ENCODE results near the gene ITGBL1. TPM values are rescaled to one million over a fixed set of nuclear protein-coding genes. Genes with fewer than 3 reads are reported as not detected.

The ITGBL1 gene
- total RNA-seq, 4 donors from 2014 or later, result 7.7 to 10.4 (median 9.2) TPM

GRCh38 chr13:101487438-101487830 lies 35.0 kb downstream of the ITGBL1 start:
- H3K9me3 ChIP-seq, result peaks cover 5% of the 10 kb centered on the region
- H3K4me3 ChIP-seq, result no peak overlapping the region
- DNase-seq (ENCODE audit: low spot score in 2 of 2), result no peak
- H3K4me1 ChIP-seq, result no peaks in the 10 kb centered on the region
- H3K27me3 ChIP-seq, result no peaks in the 10 kb centered on the region
- no peaks in the 10 kb centered on the region for H3K36me3 ChIP-seq
- TF ChIP-seq POLR2A (IDR thresholded peaks at IDR 0.05) (no peak), POLR2AphosphoS5 (IDR thresholded peaks at IDR 0.05) (no peak), CTCF (IDR thresholded peaks at IDR 0.05) (no peak), EP300 (IDR thresholded peaks at IDR 0.05) (no peak)
- 69% methylated on average over 4 of the region's 4 CpGs for WGBS
- H3K27ac ChIP-seq, result no peak overlapping the region

- H3K9me3 ChIP-seq, result peaks cover 6% of the 10 kb centered on the region
- H3K27me3 ChIP-seq, result no peaks in the 10 kb centered on the region
- H3K4me3 ChIP-seq, result no peak overlapping the region
- TF ChIP-seq EP300 (IDR thresholded peaks at IDR 0.05), result no peak
- TF ChIP-seq POLR2A (IDR thresholded peaks at IDR 0.05), result no peak
- no peak for TF ChIP-seq CTCF (IDR thresholded peaks at IDR 0.05)
- TF ChIP-seq POLR2AphosphoS5 (IDR thresholded peaks at IDR 0.05), result no peak
- H3K27ac ChIP-seq, result no peak overlapping the region
- 90% methylated on average over 1 of the region's 1 CpG for WGBS
- no peak for DNase-seq (ENCODE audit: low spot score in 2 of 2)
- H3K36me3 ChIP-seq, result no peaks in the 10 kb centered on the region
- H3K4me1 ChIP-seq, result no peaks in the 10 kb centered on the region
Measured at GRCh38 chr13:101488734-101489133, 36.3 kb downstream of the ITGBL1 start.

- no peaks in the 10 kb centered on the region for H3K4me1 ChIP-seq
- no peak overlapping the region for H3K4me3 ChIP-seq
- no peak for DNase-seq (ENCODE audit: low spot score in 2 of 2)
- no peaks in the 10 kb centered on the region for H3K36me3 ChIP-seq
- TF ChIP-seq POLR2A (IDR thresholded peaks at IDR 0.05) (no peak), CTCF (IDR thresholded peaks at IDR 0.05) (no peak), POLR2AphosphoS5 (IDR thresholded peaks at IDR 0.05) (no peak), EP300 (IDR thresholded peaks at IDR 0.05) (no peak)
- no peaks in the 10 kb centered on the region for H3K27me3 ChIP-seq
- H3K27ac ChIP-seq, result no peak overlapping the region
- WGBS, result 78% methylated on average over 3 of the region's 3 CpGs
- peaks cover 6% of the 10 kb centered on the region for H3K9me3 ChIP-seq
Measured at GRCh38 chr13:101489643-101490405, 37.3 kb downstream of the ITGBL1 start.

GRCh38 chr13:101490406-101491015 lies 38.0 kb downstream of the ITGBL1 start:
- H3K4me3 ChIP-seq, result no peak overlapping the region
- H3K36me3 ChIP-seq, result no peaks in the 10 kb centered on the region
- DNase-seq (ENCODE audit: low spot score in 2 of 2), result no peak
- peaks cover 6% of the 10 kb centered on the region for H3K9me3 ChIP-seq
- H3K27me3 ChIP-seq, result no peaks in the 10 kb centered on the region
- no peaks in the 10 kb centered on the region for H3K4me1 ChIP-seq
- TF ChIP-seq CTCF (IDR thresholded peaks at IDR 0.05), result no peak
- TF ChIP-seq EP300 (IDR thresholded peaks at IDR 0.05), result no peak
- TF ChIP-seq POLR2A (IDR thresholded peaks at IDR 0.05), result no peak
- TF ChIP-seq POLR2AphosphoS5 (IDR thresholded peaks at IDR 0.05), result no peak
- H3K27ac ChIP-seq, result no peak overlapping the region

- no peak for TF ChIP-seq POLR2AphosphoS5 (IDR thresholded peaks at IDR 0.05)
- TF ChIP-seq EP300 (IDR thresholded peaks at IDR 0.05), result no peak
- no peak for TF ChIP-seq POLR2A (IDR thresholded peaks at IDR 0.05)
- no peak for TF ChIP-seq CTCF (IDR thresholded peaks at IDR 0.05)
- Histone ChIP-seq H3K27me3 (no peaks in the 10 kb centered on the region), H3K36me3 (no peaks in the 10 kb centered on the region), H3K4me3 (no peak overlapping the region), H3K9me3 (peaks cover 6% of the 10 kb centered on the region), H3K4me1 (no peaks in the 10 kb centered on the region), H3K27ac (no peak overlapping the region)
- WGBS, result 70% methylated on average over 3 of the region's 3 CpGs
- DNase-seq (ENCODE audit: low spot score in 2 of 2), result no peak
Measured at GRCh38 chr13:101492251-101492910, 39.9 kb downstream of the ITGBL1 start.

All from suprapubic skin (tissue), 4 donors.